Stimulated activated naive B cell treated with anti-CD40 and anti-IgM and Interleukin-4, amounts not matched to agents 10 μg/mL and 1 μg/mL and 100 μg/mL, for 72 hours (primary cell): ENCODE measurements around the gene OMA1.
"Not testable (repeated sequence)": the region's sequence is repeated elsewhere in the genome, so short reads cannot be mapped to it uniquely, and the experiment has no call there.

Experiments
- ATAC-seq, 2 donors: fragments of 150-1000 bp; cut with Tn5 transposase; replicated peaks; 2 replicates each; pipeline ENCODE4 v1.10.0; 2021; ENCODE audit warnings: moderate library complexity in 1 of 2
- DNase-seq: peaks from one replicate; pipeline ENCODE4 v3.0.0; 2021
- H3K27ac Mint-ChIP-seq: one replicate; pipeline ENCODE4 v1.8.0; 2022; ENCODE audit warnings: mild to moderate bottlenecking, mixed read lengths
- H3K27me3 Mint-ChIP-seq, 2 donors: one replicate each; pipeline ENCODE4 v1.8.0; 2022; ENCODE audit warnings: mixed read lengths in 2 of 2
- H3K36me3 Mint-ChIP-seq, 2 donors: one replicate each; pipeline ENCODE4 v1.8.0; 2022; ENCODE audit warnings: mixed read lengths in 2 of 2, mild to moderate bottlenecking in 1 of 2
- H3K4me1 Mint-ChIP-seq, 2 donors: one replicate each; pipeline ENCODE4 v1.8.0; 2022; ENCODE audit warnings: mixed read lengths in 2 of 2, mild to moderate bottlenecking in 1 of 2
- H3K4me3 Mint-ChIP-seq, 2 donors: one replicate each; pipeline ENCODE4 v1.8.0; 2022; ENCODE audit warnings: mild to moderate bottlenecking in 2 of 2, mixed read lengths in 2 of 2, moderate library complexity in 1 of 2
- H3K9me3 Mint-ChIP-seq, 2 donors: one replicate each; pipeline ENCODE4 v1.8.0; 2022; ENCODE audit warnings: mixed read lengths in 2 of 2, mild to moderate bottlenecking in 1 of 2

Gene OMA1

GRCh38 chr1:58568271-58568860, 21.8 kb upstream of the OMA1 start:
- ATAC-seq (no peak), DNase-seq (no peak)
- Mint-ChIP-seq H3K27ac (no peak overlapping the region), H3K36me3 (no peaks in the 10 kb centered on the region), H3K4me3 (no peak overlapping the region), H3K4me1 (no peaks in the 10 kb centered on the region), H3K9me3 (peaks cover 0 to 2% of the 10 kb centered on the region in 2 donors), H3K27me3 (peaks cover 37 to 47% of the 10 kb centered on the region in 2 donors)

GRCh38 chr1:58566339-58566738, 19.8 kb upstream of the OMA1 start:
- no peak overlapping the region for H3K4me3 Mint-ChIP-seq

GRCh38 chr1:58563715-58564114, 17.2 kb upstream of the OMA1 start:
- not testable (repeated sequence) for DNase-seq, H3K36me3 Mint-ChIP-seq, H3K4me3 Mint-ChIP-seq, H3K9me3 Mint-ChIP-seq, H3K27ac Mint-ChIP-seq, ATAC-seq, H3K4me1 Mint-ChIP-seq
- H3K27me3 Mint-ChIP-seq: peaks cover 20 to 27% of the 10 kb centered on the region in 2 donors

More at GRCh38 chr1:58566339-58566738, 19.8 kb upstream of the OMA1 start:
- H3K36me3 Mint-ChIP-seq: no peaks in the 10 kb centered on the region
- no peaks in the 10 kb centered on the region for H3K4me1 Mint-ChIP-seq
- DNase-seq: no peak
- no peak overlapping the region for H3K27ac Mint-ChIP-seq
- H3K9me3 Mint-ChIP-seq: peaks cover 0 to 4% of the 10 kb centered on the region in 2 donors
- peaks cover 37 to 40% of the 10 kb centered on the region in 2 donors for H3K27me3 Mint-ChIP-seq
- ATAC-seq: no peak

- no peak for ATAC-seq
- peaks cover 23 to 36% of the 10 kb centered on the region in 2 donors for H3K27me3 Mint-ChIP-seq
- no peaks in the 10 kb centered on the region for H3K4me1 Mint-ChIP-seq
- H3K9me3 Mint-ChIP-seq: peaks cover 0 to 2% of the 10 kb centered on the region in 2 donors
- no peak for DNase-seq
- peaks cover 0 to 3% of the 10 kb centered on the region in 2 donors for H3K36me3 Mint-ChIP-seq
- no peak overlapping the region for H3K27ac Mint-ChIP-seq
- H3K4me3 Mint-ChIP-seq: no peak overlapping the region
Measured at GRCh38 chr1:58561633-58562032, 15.1 kb upstream of the OMA1 start.

GRCh38 chr1:58555393-58555792, 8.9 kb upstream of the OMA1 start:
- H3K36me3 Mint-ChIP-seq: peaks cover 0 to 3% of the 10 kb centered on the region in 2 donors
- H3K4me1 Mint-ChIP-seq: no peaks in the 10 kb centered on the region
- H3K4me3 Mint-ChIP-seq: no peak overlapping the region
- H3K27ac Mint-ChIP-seq: no peak overlapping the region
- no peak for ATAC-seq
- H3K9me3 Mint-ChIP-seq: no peaks in the 10 kb centered on the region
- no peak for DNase-seq
- peaks cover 16 to 22% of the 10 kb centered on the region in 2 donors for H3K27me3 Mint-ChIP-seq

GRCh38 chr1:58551186-58552140, 4.9 kb upstream of the OMA1 start:
- H3K4me3 Mint-ChIP-seq: no peak overlapping the region
- H3K27ac Mint-ChIP-seq: no peak overlapping the region
- H3K27me3 Mint-ChIP-seq: peaks cover 6 to 10% of the 10 kb centered on the region in 2 donors
- no peaks in the 10 kb centered on the region for H3K9me3 Mint-ChIP-seq
- no peaks in the 10 kb centered on the region for H3K36me3 Mint-ChIP-seq
- ATAC-seq (no peak), DNase-seq (no peak)
- H3K4me1 Mint-ChIP-seq: peaks cover 3 to 7% of the 10 kb centered on the region in 2 donors

GRCh38 chr1:58549291-58549690, 2.8 kb upstream of the OMA1 start:
- not testable (repeated sequence) for H3K27ac Mint-ChIP-seq, H3K36me3 Mint-ChIP-seq, H3K9me3 Mint-ChIP-seq, ATAC-seq, H3K4me3 Mint-ChIP-seq, DNase-seq, H3K27me3 Mint-ChIP-seq
- peaks cover 9 to 20% of the 10 kb centered on the region in 2 donors for H3K4me1 Mint-ChIP-seq

GRCh38 chr1:58548371-58548770, 1.8 kb upstream of the OMA1 start:
- no peaks in the 10 kb centered on the region for H3K36me3 Mint-ChIP-seq
- no peaks in the 10 kb centered on the region for H3K9me3 Mint-ChIP-seq
- no peak overlapping the region for H3K4me3 Mint-ChIP-seq
- H3K4me1 Mint-ChIP-seq: peaks cover 10 to 23% of the 10 kb centered on the region in 2 donors
- DNase-seq (no peak), ATAC-seq (no peak)
- H3K27me3 Mint-ChIP-seq: peaks cover 4 to 9% of the 10 kb centered on the region in 2 donors
- H3K27ac Mint-ChIP-seq: no peak overlapping the region

- H3K27ac Mint-ChIP-seq: peak overlapping the region; percentile 98
- peaks cover 0 to 4% of the 10 kb centered on the region in 2 donors for H3K27me3 Mint-ChIP-seq
- peak; percentile 85 for ATAC-seq
- DNase-seq: peak; percentile 79
- H3K36me3 Mint-ChIP-seq: no peaks in the 10 kb centered on the region
- H3K4me1 Mint-ChIP-seq: peaks cover 12 to 28% of the 10 kb centered on the region in 2 donors
- peak overlapping the region; percentile 92 to 95 for H3K4me3 Mint-ChIP-seq
- H3K9me3 Mint-ChIP-seq: no peaks in the 10 kb centered on the region
Measured at GRCh38 chr1:58545591-58546519, 671 bp downstream of the OMA1 start.

- no peak overlapping the region for H3K27ac Mint-ChIP-seq
- no peak for DNase-seq
- no peak for ATAC-seq
- H3K4me3 Mint-ChIP-seq: no peak overlapping the region
- H3K4me1 Mint-ChIP-seq: peaks cover 12 to 28% of the 10 kb centered on the region in 2 donors
- no peaks in the 10 kb centered on the region for H3K9me3 Mint-ChIP-seq
- no peaks in the 10 kb centered on the region for H3K36me3 Mint-ChIP-seq
- no peaks in the 10 kb centered on the region for H3K27me3 Mint-ChIP-seq
Measured at GRCh38 chr1:58543260-58543659, 3.3 kb downstream of the OMA1 start.

GRCh38 chr1:58539553-58539952, 7.0 kb downstream of the OMA1 start:
- Mint-ChIP-seq H3K27ac (peak overlapping the region; percentile 72), H3K36me3 (peaks cover 0 to 5% of the 10 kb centered on the region in 2 donors), H3K27me3 (no peaks in the 10 kb centered on the region), H3K9me3 (no peaks in the 10 kb centered on the region), H3K4me3 (no peak overlapping the region), H3K4me1 (peaks cover 3 to 8% of the 10 kb centered on the region in 2 donors)
- DNase-seq: no peak
- no peak for ATAC-seq

- Mint-ChIP-seq H3K27ac (no peak overlapping the region), H3K36me3 (peaks cover 0 to 5% of the 10 kb centered on the region in 2 donors), H3K9me3 (no peaks in the 10 kb centered on the region), H3K4me1 (peaks cover 3 to 7% of the 10 kb centered on the region in 2 donors), H3K4me3 (no peak overlapping the region), H3K27me3 (no peaks in the 10 kb centered on the region)
- no peak for DNase-seq
- ATAC-seq: no peak
Measured at GRCh38 chr1:58538821-58539220, 7.7 kb downstream of the OMA1 start.

- DNase-seq, H3K27ac Mint-ChIP-seq, ATAC-seq, H3K4me3 Mint-ChIP-seq, H3K36me3 Mint-ChIP-seq, H3K4me1 Mint-ChIP-seq, H3K27me3 Mint-ChIP-seq, H3K9me3 Mint-ChIP-seq: not testable (repeated sequence)
Measured at GRCh38 chr1:58531842-58532241, 14.7 kb downstream of the OMA1 start.

- Mint-ChIP-seq H3K4me1 (peaks cover 2 to 6% of the 10 kb centered on the region in 2 donors), H3K9me3 (no peaks in the 10 kb centered on the region), H3K27me3 (no peaks in the 10 kb centered on the region), H3K27ac (no peak overlapping the region), H3K36me3 (peaks cover 6% of the 10 kb centered on the region in 2 donors), H3K4me3 (no peak overlapping the region)
- DNase-seq (no peak), ATAC-seq (no peak)
Measured at GRCh38 chr1:58529284-58529683, 17.2 kb downstream of the OMA1 start.
